Putamen (tissue), 1 donor: Measurements from ENCODE around the gene RARG.

Source experiments
- DNase-seq: peaks from one replicate; pipeline ENCODE4 v3.0.0-alpha.2; 2016; ENCODE audit warnings: low spot score

The RARG gene

DNA sequence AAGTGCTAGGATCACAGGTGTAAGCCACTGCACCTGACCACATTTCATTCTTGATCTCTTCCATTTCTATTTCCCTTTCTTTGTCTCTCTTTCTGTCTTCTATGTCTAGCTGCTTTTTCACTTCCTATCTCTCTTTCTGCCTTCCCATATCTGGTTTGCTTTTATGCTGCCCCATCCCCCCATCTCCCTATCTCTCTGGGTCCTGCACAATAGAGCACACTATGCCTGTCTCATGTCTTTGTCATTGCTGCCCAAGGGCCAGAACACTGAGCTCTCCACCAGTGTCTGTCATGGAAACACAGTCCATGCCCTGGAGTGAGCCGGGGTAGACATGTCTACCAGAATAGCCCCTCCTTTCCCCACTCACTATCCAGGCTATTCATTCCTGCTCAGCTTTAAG, 12.3 kb upstream of the RARG start:
- no peak for DNase-seq

- DNase-seq = no peak
Measured at GRCh38 chr12:53241623-53242412, 9.8 kb upstream of the RARG start.

GRCh38 chr12:53239643-53240258, 7.7 kb upstream of the RARG start:
- DNase-seq = no peak

DNA sequence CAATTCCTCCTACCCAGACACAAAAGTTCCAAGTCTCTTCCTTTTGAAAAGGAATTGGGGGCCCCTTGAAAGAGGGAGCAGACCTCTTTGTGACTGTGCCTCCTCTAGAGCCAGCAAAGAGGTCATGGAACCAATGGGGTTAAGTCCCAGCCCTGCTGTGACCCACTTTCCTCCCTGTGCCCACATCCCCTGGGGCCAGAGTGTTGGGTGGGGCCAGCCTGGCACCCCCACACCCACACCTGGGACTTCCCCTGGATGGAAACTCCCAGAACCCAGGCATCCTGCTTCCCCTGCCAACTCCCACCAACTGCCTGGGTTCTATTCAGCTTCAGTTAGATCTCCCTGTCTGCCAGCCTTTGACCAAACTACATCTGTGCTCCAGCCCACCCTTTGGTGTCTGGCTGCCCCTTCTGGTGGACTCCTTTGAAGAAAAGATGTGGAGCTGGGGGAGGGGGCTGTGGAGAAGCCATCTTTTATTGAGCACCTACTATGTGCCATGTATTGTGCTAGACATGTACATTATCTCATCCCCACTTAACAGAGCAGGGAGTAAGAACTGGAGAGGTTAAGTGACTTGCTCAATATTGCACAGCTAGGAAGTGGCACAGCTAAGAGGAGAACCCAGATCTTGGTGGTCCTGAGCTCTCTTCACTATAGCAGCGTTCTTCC, 4.6 kb upstream of the RARG start:
- DNase-seq = no peak

GRCh38 chr12:53235742-53236442, 3.9 kb upstream of the RARG start:
- no peak for DNase-seq

GRCh38 chr12:53235164-53235563, 3.2 kb upstream of the RARG start:
- DNase-seq = no peak

DNA sequence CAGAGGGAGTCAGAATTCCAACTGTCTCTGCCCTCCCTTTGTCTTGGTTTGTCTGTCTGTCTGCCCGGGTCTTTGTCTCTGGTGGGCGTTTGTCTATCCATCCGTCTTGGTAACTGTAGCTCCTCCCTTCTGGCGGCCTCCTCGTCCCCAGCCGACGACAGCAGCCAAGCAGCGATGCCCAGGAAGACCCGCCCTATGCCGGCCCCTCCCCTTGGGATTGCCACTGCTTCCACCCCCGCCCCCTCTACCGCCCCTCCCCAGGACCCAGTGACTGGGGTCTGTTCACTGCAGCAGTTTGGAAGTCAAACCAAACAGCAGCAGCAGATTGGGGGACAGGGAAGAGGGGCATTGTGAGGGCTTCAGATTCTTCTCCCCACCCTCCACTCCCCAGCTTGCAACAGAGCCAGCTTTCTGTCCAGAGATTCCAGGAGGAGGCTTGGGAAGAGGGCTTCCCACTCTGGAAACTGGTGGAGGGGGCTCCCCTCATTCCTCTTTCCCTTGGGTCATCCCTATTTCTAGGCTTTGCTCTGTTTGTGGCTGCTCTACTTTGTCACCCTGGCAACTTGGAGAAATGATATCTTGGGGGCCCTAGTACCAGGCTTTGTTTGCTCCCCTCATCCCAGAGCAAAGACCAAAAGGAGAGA, 2.4 kb upstream of the RARG start:
- DNase-seq = no peak

DNA sequence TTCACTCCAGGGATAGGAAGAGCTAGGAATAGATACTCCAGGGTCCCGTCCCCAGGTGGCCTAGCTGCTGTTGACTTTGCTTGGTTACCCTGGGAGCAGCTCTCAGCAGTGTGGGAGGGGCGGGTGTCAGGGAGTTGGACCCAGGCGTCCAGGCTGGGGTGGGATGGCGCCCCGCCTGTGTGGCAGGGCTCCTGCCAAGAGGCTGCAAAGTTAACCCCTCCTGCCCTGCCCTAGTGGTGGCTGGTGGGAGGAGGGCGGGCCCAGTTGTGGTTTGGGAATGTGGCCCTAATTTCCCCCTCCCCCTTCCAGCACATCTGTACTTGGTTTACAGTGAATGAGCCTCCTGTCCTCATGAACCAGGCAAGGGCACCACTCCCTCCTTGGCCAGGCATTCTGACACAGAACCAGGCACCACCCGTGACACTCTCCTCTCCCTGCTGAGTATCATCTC, 1.7 kb upstream of the RARG start:
- DNase-seq = no peak

DNA sequence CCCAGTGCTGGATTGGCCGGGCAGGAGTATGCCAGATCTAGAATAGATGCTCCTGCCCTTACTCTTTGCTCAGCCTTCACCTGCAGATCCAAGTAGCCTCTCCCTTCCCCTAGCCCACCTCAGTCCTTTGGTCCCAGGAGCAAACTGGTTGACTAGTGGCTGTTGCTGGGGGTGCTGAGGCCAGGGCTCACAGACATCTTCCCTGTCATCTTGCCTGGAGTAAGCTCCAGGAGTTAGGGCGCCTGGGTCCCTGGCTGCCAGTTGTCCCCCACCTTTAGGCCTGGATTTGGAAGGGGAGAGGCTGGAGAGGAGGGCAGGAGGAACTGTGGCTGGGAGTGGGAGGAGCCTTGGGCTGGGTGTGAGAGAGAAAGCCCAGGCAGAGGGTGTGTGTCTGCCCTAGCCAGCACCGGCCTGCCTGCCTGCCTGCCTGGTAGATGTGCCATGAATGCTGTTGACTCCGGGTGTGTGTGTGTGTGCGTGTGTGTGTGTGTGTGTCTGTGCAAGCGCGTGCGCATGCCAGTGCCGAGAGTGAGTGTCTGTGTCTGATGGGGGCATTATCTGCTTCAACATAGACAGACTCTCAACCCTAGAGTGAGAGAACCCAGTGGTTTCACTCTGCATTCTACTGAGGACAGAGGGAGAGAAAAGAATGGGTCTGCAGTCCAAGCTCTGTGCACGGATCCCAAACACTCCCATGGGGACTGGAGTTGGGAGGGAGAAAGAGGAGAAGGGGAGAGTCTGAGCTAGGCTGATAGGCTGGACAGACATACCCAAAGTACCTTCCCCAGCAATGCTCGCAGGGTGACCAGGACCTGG, 845 bp upstream of the RARG start:
- DNase-seq = no peak

- DNase-seq = no peak
Measured at GRCh38 chr12:53231671-53231920, 413 bp downstream of the RARG start.

DNA sequence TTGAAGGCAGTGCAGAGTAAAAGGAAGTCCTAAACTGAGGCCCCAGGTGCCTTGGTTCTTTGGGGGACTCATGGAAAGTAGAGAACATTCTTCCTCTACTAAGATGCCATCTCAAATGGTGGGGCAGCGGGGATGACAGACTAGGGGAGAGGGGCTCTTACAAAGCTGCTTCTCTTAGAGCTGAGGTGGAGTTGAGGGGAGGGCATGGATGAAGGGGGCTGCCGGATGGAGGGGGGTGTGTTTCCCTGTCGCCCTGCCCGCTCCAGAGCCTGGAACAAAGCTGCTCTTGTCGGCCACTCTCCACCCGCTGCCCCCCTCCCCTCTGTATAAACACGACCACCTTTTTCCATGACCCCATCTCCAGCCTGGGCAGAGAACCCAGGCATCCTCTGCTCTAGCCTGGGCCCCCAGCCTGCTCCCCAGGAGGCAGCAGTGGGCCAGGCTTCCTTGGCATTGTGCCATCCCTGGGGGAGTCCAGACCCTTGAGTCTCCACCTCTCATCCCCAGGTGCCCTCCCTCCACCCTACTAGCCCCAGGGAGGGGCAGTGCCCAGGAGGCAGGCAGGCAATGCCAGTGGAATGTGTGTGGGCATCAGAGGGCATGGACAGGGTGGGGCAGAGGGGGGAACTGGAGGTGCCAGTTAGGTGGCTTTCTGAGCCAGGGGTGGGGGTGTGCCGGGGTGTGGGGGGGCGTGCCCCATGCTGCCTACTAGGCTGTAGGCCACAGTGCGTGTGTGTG, 1.7 kb downstream of the RARG start:
- no peak for DNase-seq

GRCh38 chr12:53229454-53229853, 2.6 kb downstream of the RARG start:
- no peak for DNase-seq

GRCh38 chr12:53227836-53228235, 4.2 kb downstream of the RARG start:
- no peak for DNase-seq

DNA sequence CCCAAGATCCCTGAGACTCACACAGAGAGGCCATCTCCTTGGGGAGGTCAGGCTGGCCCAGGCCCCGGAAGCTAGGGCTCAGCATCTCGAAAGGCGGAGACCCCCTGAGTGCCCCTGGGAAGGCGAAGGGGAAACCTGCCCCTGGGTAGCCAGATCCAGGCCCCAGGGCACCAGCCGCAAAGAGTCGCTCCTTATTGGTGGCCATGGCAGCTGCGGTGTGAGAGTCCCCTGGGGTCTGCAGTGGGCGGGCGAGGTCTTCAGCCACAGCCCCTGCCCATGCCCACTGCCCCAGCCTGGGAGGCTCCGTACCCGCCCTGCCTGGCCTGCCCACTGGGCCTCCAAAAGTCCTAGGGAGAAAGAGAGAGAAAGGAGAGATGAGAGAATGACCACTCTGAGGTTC, 4.7 kb downstream of the RARG start:
- no peak for DNase-seq

DNA sequence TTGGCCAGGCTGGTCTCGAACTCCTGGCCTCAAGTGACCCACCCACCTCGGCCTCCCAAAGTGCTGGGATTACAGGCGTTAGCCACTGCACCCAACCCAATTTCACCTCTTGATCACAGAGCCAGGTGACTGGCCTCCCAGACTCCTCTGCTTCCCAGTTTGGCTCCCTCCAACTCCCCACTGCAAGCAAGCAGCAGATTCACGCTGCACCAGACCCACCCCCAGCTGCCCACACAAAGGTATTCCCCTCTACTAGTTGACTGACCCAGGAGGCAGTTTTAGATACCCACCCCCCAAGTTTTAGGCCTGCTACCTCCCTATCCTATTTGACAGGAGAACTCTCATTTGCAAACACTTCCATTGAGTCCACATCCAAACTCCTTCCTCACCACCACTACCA, 5.2 kb downstream of the RARG start:
- no peak for DNase-seq

GRCh38 chr12:53225635-53226424, 6.2 kb downstream of the RARG start:
- peak; percentile 55 for DNase-seq

- no peak for DNase-seq
Measured at GRCh38 chr12:53224897-53225634, 6.9 kb downstream of the RARG start.

GRCh38 chr12:53224061-53224896, 7.7 kb downstream of the RARG start:
- no peak for DNase-seq
